Stimulated activated CD4-positive, alpha-beta T cell treated with anti-CD3 and anti-CD28 coated beads, Interleukin-12 subunit alpha, Interleukin-12 subunit beta, amount 100 ng/mL, for 4 hours (primary cell): ENCODE measurements around the gene TAF5L.

ENCODE experiments used
- DNase-seq: peaks from one replicate; pipeline ENCODE4 v3.0.0-alpha.2; 2020

The TAF5L gene

DNA sequence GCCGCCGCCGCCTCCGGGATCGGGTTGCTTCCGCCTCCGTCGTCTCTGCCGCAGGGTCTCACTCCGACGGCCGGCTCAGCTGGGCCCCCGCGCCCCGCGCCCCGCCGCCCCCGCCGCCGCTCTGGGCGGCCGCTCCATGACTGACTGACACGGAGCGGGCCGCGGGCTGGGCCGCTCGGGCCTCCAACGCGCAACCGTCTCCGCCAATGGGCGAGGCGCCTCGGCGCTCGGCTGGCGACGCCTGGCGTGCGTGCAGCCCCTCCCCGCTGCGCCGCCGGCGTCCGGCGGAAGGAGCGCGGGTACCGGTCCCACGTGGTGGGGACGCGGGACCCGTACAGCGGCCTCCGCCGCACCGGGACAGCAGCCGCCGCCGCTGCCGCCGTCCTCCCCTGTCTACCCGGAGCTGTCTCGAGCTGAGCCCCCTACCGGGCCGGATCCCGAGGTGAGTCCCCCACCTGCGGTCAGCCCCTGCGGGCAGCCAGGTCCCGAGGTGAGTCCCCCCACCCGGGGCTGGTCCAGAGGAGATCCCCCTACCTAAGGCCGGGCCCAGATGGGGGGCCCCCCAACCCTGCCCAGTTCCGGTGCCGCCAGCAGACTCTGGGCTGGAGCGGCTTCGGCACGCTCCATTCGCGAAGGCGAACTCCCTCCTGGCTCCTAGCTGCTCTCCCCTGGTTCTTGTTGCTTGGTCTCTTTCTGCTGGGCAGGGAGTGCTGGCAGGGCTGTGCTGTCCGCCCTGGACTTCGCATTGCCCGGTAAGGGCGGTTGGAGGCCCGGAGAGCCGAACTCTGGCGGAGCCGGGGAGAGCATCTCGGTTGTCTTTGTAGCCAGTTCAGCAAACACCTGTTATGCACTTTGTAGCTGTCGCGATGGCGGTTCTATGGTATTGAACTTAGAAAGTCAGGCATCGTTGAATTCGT is at the start of gene TAF5L, which contains the start of gene URB2:
TSS of gene TAF5L (minus strand) at position 208 of the 917 bp plus-strand sequence. CDS start 11,640 bp downstream, outside the sequence.
TSS of gene URB2 (plus strand) at position 333 of the 917 bp plus-strand sequence. CDS start 1,387 bp downstream, outside the sequence.
- peak; percentile 81 for DNase-seq

DNA sequence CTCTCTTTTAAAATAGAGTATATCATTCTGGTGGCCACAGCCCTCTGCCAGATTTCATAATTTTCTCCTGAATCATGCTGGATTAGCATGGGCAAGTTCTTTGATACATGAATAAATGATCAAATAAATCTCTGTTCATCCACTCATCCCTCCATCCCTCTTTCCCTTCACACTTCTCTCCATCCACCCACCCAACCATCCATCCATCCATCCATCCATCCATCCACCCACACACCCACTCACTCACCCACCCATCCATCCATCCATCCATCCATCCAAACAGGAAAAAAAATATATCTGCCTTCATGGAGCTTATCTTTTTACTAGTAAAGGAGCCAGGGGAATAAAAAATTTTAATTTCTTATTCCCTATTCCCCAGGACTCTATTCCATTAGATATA is 49.5 kb upstream of the TAF5L start:
- no peak for DNase-seq

DNA sequence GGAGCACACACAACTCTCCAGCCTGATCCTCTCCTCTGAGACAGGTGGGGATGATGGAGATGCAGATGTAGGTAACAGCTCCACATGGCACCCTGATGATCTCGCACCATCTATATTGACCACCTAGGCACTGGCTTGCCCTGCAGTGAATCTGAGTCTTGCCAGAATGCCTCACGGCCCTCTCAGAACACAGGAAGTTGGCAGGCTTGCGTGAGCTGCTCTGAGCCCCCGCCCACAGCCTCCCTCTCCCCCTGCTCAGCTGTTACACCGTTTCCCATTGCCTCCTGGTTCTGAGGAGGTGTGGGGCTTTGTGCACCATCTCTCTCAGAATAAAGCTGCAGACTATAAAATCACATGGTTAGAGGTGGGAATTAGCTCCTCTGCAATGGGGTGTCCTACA is 48.1 kb upstream of the TAF5L start:
- DNase-seq = no peak

DNA sequence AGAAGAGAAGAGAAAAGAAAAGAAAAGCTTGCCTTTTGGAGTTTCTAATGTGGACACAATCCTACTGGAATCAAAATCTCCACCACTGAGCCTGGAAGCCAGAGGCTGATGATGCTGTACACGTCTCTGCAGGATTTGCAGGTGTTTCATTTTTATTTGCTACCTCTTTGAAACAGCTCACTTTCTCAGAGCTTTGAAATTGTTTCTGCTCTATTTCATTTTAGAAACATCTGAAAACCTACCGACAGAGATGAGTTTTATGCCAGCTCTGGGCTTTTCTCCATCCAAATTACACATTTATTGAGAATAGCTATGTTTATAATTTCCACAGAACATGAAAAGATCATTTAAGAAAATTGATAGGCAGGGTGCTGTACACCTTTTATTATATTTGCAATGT is 46.3 kb upstream of the TAF5L start:
- no peak for DNase-seq

DNA sequence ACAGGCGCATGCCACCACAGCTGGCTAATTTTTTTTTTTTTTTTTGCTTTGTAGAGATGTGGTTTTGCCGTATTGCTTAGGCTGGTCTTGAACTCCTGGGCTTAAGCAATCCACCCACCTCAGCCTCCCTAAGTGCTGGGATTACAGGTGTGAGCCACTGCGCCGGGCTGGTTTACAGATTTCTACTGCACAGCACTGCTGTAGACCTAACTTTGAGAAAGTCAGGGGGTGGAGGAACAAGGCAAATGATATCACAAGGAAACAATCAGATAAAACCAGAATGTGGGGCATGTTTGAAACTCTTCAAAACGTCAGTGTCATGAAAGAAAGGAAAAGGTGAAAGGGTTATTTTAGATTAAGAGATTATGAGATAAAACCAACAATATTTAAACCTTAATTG is 45.4 kb upstream of the TAF5L start:
- no peak for DNase-seq

DNA sequence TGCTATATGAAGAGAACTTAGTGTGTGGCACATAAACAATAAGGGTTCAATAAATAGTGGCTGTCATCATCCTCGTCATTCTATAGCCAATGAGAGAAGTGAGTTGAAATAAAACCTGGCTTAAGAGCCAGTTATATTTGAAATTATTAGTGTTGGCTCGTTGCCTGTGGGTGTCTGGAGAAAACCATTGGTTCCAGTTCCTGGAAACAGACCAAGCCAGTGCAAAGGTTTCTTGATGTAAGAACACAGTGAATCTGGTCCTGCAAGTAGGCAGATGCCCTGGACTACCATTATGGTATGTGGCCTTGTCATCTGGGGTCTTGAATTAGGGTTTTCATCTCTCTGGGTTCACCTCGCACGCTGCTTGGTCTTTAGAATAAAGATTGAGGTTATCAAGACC is 43.4 kb upstream of the TAF5L start:
- DNase-seq = no peak

DNA sequence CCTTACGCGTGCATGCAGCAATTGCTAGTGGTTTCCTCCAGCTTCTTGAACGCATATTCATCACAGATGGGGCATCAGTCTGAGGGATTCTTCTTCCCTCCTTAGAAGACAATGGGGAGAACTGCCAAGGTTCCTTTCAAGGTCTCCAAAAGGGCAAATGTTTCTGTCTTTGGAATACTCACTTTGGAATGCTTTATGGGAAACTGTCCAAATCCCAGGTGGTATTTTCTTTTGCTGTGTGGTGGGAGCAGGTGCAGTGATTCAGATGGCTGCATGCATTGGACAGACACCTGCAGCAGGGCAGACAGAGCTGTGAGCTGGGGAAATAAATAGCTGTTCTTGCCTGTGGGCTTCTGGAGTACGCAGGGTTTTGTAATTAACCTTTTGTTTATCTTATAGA is 40.7 kb upstream of the TAF5L start:
- DNase-seq = no peak

DNA sequence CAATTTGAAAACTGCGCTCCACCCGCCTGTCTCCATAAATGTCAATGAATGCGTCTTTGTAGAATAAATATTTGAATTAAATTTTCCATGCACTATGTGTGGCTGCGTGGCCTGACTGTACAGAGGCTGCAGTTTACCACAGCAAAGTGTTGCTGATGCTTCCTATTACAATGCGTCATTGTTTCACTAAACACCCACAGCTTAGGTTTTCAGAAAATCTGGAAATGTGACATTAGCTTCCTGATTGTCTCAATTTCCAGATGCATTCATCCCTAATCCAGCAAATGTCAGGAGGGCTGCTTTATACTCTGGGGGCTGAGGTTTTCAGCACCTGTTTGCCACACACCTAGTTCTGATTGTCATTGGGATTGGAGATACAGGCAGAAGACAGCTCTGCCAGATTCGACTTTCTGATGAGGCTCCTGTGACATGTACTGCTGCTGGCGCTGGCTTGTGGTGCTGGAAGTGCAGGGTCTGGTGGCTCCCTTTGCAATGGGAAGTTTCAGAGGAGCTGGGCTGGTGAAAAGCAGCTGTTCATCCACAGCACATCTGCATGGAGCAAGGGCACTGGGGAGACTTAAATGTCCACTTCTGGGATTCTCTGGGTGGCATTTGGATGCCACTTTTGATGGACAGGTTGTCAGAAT is 40.1 kb upstream of the TAF5L start:
- DNase-seq = no peak

DNA sequence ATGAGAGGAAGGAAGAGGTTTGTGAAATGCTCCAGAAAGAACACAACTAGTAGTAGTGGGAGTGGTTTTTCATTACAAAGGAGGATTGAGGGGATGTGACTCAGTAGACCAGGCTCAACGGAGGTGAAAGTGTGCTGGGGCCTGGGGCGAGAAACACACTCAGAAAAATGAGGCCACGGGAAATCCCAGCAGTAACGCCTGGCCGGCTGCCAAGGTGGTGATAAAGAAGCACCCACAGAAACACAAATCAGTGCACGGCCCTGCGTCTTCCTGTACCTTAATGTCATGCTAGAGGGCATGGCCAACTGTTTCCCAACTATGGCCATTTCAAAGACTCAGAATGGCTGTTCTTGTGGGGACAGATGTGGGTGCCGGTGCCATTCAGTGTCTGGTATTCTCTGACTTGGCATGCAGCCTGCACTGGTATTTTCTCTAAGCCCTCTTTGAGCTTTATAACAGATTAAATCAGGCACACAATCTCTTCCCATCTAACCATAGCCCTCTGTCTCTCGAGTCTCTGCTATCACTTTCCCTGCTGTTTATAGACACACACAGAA is 38.3 kb upstream of the TAF5L start:
- peak; percentile 84 for DNase-seq

DNA sequence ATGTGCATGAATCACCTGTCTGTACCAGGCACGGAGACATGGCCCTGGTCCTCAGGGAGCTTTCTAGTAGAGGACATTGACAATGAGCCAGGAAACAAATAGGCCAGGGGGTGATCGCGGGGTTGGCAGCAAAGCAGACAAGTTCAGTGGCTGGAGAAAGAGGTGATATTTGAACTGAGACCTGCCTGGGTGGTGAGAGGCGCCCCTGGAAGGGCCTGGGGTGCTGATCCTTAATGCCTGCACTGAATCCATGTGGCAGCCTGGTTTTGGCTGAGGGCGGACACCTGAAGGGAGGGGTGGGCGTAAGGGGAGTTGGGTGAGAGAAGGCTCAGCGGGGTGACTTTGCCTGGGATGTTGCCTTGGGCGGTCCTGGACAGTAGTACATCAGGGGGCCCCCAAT is 36.0 kb upstream of the TAF5L start:
- no peak for DNase-seq

DNA sequence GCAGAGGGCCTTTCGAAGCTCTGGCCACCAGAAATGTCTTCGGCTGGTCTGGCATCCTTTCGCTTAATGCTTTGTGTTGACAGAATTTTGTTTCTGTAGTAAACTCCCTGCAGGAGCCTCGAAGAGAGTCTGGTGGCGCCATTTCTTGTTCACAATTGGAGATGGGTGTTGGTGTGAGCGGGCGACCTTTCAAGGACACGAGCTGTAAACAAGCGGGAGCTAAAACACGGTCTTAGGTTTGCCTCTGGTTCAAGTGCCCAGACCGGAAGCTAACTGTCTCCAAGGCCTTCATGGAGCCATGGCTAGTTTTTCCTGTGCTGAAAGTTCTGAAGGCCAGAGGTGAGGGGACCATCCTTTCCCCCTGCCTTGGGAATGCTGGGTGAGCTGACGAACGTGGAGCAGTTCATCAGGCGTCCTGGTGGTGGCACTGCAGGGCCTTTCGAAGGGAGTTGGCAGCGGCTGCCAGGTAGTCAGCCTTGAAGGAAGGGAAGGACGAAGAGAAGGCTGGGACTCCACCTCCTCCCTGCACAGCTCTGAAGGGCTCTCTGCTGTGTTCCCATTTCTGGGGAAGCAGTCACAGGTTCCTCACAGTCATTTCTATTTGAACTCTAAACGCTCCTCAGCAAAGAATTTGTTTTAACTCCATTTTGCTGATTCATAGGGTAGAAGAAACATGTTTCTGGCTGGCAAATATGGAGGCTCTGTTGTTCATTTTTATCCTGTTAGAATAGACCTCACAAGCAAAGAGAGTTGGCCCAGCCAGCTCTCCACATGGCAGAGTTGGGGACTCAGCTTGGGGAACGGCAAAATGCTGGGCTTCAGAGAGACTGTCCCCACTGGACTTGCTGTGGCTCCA is 35.3 kb upstream of the TAF5L start:
- peak; percentile 68 for DNase-seq

DNA sequence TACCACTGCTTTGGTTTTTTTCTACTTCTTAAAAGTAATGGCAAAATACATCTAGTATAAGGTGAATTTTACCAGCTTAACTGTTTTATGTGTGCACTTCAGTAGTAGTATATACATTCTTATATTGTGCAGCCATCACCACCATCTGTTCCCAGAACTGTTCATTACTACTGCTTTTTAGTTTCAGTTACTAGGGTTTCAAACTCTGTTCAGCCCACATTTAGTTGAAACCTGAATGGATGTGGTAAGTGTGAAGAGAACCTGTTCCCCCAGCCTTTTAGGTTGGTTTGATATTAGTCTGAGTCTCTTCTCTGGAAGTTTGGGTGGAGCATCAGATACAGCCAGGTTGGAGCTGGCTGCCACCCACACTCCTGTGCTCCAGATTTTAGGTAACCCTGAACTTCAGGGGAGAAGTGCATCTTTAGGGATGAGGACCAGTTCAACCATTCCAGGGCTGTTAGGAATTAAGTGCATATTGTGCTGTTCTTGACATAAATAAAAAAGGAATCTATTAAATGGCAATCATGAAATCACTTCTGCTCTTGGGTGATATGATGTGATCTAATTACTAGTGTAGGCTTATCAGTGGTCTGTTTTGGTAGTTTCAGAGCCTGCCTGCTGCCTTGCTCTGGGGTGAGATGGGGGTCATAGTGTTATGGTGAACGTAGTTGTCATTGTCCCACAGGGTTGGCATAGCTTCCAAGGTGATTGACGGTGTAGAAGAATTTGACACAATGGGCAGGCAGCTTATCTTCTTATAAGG is 32.3 kb upstream of the TAF5L start:
- DNase-seq = no peak

DNA sequence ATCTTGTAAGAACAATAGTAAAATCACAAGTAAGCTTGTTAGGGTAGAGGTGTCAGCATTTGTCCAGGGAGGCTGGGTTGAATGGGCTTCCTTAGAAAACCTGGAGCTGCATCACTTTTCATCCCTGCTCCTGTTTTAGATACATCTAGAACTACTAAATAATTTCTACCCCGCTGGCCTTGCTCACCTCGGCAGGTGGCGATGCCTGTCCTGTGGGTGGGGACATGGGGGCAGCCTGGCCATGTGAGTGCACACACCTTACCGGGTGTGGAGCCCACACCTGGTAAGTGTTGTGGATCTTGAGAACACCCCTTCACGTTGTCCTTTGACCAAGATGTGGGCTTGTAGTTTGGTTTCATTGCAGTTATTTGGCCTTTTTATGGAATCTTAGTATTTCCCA is 29.9 kb upstream of the TAF5L start:
- DNase-seq = no peak

DNA sequence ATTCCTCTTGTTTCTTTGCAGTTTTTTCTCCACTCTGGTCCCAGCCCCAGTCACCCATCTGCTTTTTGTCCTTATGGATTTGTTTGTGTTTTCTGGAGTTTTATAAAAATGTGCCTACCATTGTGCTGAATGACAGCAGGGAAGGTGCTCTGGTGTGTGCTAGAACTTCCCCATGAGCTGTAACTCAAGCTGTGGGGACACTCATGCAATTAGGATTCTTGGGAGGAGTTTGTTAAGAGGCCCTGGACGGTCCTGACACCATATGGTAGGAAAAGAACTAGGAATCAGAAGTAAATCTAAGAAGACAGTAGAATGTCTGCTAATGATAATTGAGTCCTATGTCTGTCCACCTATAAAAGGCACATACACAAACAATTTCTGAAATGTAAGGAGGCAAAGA is 27.5 kb upstream of the TAF5L start:
- DNase-seq = no peak

DNA sequence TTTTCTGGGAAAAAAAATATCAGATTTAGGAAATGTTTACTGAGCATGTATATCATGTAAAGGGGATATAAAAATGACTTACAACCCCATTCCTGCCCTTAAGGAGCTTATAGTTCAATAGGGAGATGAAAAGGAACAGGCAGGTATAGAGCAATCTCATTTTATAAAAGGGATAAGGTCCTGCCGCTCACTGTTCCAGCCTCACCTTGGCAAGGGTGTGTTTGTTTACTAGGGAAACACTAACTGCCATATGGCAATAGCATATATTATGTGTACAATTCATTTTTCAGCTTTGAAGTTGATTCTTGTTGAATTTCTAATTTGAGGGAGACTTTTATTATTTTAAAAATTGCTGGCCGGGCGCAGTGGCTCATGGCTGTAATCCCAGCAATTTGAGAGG is 25.6 kb upstream of the TAF5L start:
- no peak for DNase-seq

DNA sequence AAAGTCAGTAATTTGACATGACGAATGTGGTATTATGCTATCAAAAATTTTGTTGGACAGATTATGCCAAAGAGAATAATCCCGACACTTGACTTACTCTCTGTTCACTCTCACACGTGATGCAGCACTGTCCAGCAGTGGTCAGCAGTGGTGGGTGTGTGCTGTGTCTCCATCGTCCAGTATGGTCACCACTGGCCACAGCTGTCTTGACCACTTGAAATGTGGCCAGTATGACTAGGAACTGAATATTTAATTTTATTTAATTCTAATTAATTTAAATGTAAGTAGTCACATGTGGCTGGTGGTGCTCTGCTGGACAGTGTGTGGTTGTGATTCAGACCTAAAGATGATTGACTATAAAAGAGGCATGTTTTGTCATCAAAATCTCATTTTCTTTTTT is 24.1 kb upstream of the TAF5L start:
- DNase-seq = no peak

DNA sequence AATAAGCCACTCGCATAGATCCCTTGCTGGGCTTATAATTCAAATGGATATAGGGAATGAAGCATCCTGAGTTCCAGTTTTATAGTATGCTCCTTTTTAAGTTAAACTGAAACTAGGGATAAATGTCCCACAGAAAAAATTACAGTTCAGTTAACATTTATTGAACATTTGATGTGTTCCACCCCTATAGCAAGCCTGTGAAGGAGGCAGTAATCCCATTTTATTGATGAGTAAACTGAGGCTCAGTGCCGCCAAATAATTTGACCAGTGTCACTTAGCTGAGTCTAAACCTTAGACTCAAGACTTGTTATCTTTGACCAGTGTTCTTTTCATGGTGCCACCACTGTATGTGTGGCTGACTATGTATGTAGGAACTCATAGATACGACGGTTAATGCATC is 22.5 kb upstream of the TAF5L start:
- no peak for DNase-seq

DNA sequence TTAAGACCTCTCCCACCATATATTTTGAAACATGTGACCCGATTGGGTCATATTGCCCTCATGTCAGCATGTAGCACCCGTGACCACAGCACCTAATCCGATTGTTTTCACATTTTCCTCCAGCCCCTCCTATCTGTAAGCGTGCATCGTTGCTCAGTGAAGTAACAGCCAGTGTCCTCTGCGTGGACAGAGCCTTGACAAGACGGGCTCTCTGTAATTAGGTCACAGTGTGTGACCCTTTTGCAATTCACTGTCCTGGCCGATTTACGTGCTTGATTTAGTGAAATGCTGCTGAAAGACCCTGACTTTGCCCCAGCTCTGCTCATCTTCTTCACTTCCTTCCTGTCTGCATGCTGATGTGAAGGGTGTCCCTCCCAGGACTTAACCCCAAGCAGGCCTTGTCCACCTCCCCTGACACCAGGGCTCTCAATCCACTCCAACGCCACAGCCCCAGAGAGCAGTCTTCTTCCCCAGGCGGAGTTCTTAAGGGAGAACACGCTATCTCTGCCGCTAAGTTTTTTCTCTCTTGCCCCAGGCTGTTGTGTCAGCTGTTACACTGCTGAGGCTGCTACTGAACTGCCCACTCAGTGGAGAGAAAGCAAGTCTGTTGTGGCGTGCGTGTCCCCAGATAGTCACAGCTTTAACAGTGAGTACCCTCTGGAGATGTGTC is 19.5 kb upstream of the TAF5L start:
- no peak for DNase-seq

DNA sequence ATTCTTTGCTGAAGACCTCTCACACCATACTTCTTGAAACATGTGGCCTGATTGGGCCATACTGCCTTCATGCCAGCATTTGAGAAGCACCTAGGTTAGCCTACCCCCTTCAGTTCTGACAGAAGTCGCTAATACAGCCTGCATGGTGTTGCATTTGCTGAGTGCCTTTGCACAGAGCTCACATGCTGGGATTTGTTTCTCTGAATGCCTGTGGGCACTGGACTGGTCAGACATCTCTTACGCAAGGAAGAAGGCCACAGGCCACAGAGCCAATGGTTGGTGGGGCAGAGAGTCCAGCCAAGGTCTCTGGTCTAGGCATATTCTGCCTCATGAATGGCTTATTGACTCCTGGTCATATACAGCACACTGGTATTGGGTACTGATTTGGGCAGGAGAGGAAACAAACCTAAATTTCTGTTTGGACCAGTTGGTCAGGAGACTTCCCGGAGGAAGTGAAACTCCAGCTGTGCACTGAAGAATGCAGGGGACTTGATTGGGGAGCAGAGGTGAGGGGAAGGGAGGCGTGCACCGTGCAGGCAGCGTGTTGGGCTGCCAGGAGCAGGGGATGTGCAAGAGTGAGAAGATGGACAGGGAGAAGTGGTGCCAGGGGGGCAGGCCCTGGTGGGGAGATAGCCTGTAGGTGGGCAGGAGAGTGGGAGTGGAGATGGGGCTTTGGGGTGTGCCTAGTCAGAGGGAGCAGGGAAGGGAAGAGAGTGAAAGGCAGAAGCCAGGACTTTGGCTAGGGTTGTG is 18.2 kb upstream of the TAF5L start:
- DNase-seq = no peak

DNA sequence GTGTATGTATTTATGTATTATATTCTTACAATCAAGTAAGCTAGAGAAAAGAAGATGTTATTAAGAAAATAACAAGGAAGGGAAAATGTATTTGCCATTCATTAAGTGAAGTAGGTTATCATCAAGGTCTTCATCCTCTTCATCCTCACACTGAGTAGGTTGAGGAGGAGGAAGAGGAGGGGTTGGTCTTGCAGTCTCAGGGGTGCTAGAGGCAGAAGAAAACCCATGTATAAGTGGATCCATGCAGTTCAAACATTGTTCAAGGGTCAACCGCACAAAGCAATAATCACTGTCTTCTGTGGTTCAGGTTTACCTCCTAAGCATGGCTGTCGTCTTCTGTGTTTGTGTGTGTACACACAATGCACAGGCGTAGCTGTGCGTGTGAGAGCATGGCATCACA is 17.0 kb upstream of the TAF5L start:
- no peak for DNase-seq

DNA sequence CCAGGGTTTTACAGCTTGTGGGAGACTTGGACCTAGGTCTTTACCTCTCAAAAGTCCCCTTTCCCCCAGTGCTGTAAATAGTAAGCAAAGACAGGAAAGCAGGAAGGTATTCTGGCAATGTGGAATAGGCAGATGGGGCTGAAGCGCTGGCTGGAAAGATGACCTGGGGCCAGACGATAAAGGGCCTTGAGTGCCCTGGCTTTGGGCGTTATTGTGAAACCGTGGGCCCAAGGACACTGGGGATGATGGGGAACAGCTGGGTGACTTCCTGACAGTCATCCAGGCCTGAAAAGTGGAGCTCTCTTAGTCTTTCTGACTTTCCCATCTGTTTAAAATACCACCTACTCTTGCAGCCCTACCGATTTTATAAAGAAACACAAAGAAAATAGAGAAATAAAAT is 16.5 kb upstream of the TAF5L start:
- DNase-seq = no peak
